CD4-positive, alpha-beta T cell treated with Interleukin-6 at 100 ng/mL for 8 hours (primary cell): ENCODE data around the gene BOK.
"Not testable (repeated sequence)": the region's sequence is repeated elsewhere in the genome, so short reads cannot be mapped to it uniquely, and the experiment has no call there.

Source experiments
- DNase-seq: peaks from one replicate; pipeline ENCODE4 v3.0.0-alpha.2; 2020; ENCODE audit warnings: mixed read lengths, low spot score

Gene BOK

GRCh38 chr2:241559323-241560161 is 997 bp downstream of the BOK start:
- DNase-seq, result no peak

GRCh38 chr2:241560162-241560882 is 1.8 kb downstream of the BOK start:
- no peak for DNase-seq

- no peak for DNase-seq
Measured at GRCh38 chr2:241560883-241561474, 2.4 kb downstream of the BOK start.

GRCh38 chr2:241561832-241562231 is 3.3 kb downstream of the BOK start:
- no peak for DNase-seq

GRCh38 chr2:241562269-241562891 is 3.8 kb downstream of the BOK start:
- no peak for DNase-seq

DNA sequence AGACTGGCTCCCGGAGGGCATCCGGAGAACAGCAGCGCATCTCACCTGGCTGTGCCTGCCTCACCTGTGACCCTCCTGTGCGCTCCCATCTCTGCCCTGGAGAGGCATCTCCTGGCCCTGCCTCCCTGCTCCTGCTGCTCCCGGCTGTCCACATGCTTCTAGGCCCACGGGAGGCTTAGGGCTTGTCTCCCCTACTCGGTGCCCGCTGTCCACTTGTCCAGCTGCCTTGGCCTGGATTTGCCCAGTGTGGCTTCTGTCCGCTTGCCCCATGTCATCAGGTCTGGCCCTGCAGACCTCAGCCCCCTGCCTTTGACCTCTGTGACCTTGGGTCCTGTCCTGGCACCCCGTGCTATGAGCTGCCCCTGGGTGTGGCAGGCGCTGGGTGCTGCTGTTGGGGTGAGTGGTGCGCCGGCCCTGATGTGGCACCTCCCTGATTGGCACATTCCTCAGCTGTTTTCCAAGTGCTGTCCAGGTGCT is 4.5 kb downstream of the BOK start:
- DNase-seq, result no peak

- no peak for DNase-seq
Measured at GRCh38 chr2:241563571-241563980, 5.0 kb downstream of the BOK start.

GRCh38 chr2:241563981-241564595 is 5.5 kb downstream of the BOK start:
- no peak for DNase-seq

DNA sequence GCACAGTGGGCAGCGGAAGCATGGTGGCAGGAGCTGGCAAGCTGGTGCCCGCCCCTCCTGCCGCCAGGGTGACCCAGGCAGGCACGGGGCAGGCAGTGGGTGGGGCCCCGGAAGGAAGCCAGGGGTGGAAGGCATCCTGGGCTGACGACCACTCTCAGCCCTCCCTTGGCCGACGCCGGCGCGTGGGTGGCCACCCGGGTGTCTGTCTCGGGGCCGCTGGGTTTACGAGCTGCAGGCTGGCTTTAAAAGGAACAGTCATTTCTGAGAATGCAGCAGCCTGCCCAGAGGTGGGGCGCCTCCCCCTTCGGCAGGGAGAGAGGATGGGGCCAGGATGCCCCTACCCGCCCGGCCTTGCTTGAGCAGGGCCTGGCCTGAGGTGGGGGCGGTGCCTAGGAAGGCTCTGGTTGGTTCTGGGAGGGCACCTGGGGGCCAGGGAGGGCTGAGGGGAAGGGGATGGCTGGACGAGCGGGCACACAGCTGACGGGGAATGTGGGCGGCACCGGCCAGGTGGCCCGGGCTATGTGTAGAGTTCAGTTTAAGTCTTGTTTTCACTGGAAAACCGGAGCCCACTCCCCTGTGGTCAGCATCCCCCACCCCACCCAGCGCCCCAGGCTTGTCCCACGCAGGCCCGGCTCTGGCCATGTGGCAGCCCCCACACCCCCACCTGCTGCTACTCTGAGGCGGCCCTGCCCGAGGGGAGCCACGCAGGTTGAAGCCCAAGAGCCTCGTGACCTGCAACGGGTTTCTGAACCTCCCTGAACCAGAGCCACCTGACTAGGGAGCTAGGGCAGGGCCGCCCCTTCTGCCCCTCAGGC is 6.3 kb downstream of the BOK start:
- DNase-seq, result no peak

DNA sequence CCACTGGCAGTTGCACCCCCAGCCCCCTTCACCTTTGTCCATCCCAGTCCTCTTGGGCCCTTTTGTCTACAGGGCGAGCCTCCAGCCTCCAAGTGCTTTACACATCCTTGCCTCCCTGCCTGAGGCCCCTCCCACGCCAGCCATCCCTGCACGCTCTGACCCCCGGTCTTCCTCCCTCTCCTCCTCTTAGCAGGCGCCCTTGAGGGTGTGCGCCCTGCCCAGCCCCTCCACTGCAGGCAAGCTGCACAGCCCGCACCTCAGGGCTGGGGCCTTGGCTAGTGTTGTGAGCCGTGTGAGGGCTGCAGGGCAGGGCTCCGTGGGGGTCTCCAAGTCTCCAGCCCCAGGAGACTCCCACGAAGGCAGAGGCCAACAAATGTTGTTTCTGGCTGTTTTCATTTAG is 6.9 kb downstream of the BOK start:
- no peak for DNase-seq

DNA sequence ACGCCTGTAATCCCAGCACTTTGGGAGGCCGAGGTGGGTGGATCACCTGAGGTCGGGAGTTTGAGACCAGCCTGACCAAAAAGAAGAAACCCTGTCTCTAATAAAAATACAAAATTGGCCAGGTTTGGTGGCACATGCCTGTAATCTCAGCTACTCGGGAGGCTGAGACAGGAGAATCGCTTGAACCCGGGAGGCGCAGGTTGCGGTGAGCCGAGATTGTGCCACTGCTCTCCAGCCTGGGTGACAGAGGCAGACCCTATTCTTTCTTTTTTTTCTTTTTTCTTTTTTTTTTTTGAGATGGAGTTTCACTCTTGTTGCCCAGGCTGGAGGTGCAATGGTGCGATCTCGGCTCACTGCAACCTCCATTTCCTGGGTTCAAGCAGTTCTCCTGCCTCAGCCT is 7.5 kb downstream of the BOK start:
- not testable (repeated sequence) for DNase-seq

DNA sequence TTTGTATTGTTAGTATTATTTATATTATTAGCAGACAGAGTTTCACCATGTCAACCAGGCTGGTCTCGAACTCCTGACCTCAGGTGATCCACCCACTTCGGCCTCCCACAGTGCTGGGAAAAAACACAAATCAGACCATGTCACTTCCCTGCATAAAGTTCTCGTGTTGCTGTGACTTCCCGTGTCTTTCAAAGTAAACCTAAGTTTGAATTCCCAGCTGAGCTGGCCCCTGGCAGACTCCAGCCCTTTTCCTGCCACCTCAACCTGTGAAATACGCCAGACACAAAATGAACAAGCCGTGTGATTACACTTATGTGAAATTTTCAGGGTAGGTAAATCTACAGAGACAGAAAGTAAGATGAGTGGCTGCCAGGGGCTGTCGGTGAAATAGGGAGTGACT is 7.9 kb downstream of the BOK start:
- DNase-seq, result no peak

- DNase-seq, result not testable (repeated sequence)
Measured at GRCh38 chr2:241567266-241567665, 8.7 kb downstream of the BOK start.

- DNase-seq, result no peak
Measured at GRCh38 chr2:241567776-241568175, 9.2 kb downstream of the BOK start.

DNA sequence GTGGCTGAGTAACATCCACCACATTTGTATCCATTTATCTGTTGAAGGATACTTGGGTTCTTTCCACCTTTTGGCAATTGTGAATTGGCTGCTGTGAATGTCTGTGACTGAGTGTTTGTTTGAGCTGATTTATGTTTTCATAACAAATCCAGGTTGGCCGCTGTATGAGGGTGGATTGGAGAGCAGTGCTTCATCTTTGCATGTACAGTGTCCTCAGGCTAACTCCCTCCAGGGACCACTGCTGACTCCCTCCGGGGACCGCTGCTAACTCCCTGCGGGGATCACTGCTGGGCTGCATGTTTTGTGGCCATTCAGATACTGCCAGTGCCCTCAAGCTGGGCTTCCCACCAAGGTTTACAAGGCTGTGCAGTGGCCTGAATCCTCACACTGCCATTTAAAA is 10.2 kb downstream of the BOK start:
- no peak for DNase-seq

GRCh38 chr2:241569831-241570281 is 11.3 kb downstream of the BOK start:
- DNase-seq, result no peak

DNA sequence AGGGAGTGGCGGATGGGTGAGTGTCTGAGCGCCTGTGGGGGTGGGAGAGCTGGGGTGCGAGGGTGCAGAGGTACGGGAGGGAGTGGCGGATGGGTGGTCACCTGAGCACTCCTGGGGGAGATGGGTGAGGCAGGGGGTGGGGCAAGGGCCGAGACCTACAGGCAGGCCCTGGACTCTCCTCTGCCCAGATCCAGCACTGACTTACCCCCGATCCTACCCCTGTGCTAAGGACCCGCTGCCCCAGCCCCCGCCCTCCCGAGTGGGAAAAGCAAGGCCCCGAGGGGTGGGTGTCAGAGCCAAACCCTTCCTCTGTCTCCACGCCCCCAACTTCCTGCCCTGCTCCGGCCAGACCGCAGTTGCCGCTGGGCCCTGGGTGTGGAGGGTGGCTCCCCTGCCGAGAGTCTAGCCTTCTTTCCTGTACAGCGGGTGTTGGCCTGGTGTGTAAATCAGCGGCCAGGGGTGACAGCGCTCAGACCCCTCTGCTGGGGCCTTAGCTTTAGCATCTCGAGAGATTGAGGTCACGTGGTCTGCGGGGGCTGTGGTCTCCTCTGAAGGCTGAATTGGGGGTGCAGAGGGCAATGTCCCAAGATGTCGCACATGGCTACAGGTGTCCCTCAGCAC is 12.5 kb downstream of the BOK start:
- no peak for DNase-seq

- DNase-seq, result no peak
Measured at GRCh38 chr2:241571821-241572620, 13.5 kb downstream of the BOK start.

GRCh38 chr2:241572915-241573651 is 14.5 kb downstream of the BOK start:
- DNase-seq, result not testable (repeated sequence)
